Neural crest cell (in vitro differentiated cells): ENCODE data around the gene COX7A2L. TPM values are rescaled to one million over a fixed set of nuclear protein-coding genes. Genes with fewer than 3 reads are reported as not detected.

Source experiments
- DNase-seq: peaks from one replicate; pipeline ENCODE4 v3.0.0; 2021; ENCODE audit warnings: low read depth, mixed read lengths, low spot score
- H3K27ac Mint-ChIP-seq: one replicate; pipeline ENCODE4 v1.8.0; 2021; ENCODE audit warnings: mild to moderate bottlenecking, mixed read lengths; ENCODE audit not compliant: unreplicated experiment
- H3K27me3 Mint-ChIP-seq: 2 replicates; pipeline ENCODE4 v1.8.0; 2021; ENCODE audit warnings: low read depth, mild to moderate bottlenecking, mixed read lengths
- H3K36me3 Mint-ChIP-seq: 2 replicates; pipeline ENCODE4 v1.8.0; 2021; ENCODE audit warnings: low read depth, mild to moderate bottlenecking, mixed read lengths
- H3K4me1 Mint-ChIP-seq: 2 replicates; pipeline ENCODE4 v1.8.0; 2021; ENCODE audit warnings: mixed read lengths
- H3K4me3 Mint-ChIP-seq: one replicate; pipeline ENCODE4 v1.8.0; 2021; ENCODE audit warnings: mild to moderate bottlenecking, mixed read lengths
- H3K9me3 Mint-ChIP-seq: 2 replicates; pipeline ENCODE4 v1.8.0; 2021; ENCODE audit warnings: mixed read lengths
- CTCF ChIP-seq: fragments of 200-600 bp; sonication (generic); conservative IDR thresholded peaks from 2 replicates; pipeline ENCODE4 v1.5.0; 2021; ENCODE audit warnings: antibody characterized with exemption, mild to moderate bottlenecking
- total RNA-seq: library from RNA; stranded (reverse); gene quantifications from 2 replicates; pipeline ENCODE4 v1.2.1, GENCODE V29; 2021

COX7A2L gene
- total RNA-seq, 1 donor from 2014 or later: 94.4 TPM

GRCh38 chr2:42324949-42325348 lies 36.1 kb downstream of the COX7A2L start:
- no peaks in the 10 kb centered on the region for H3K9me3 Mint-ChIP-seq
- no peak for DNase-seq
- H3K36me3 Mint-ChIP-seq: peaks cover 4% of the 10 kb centered on the region
- H3K27ac Mint-ChIP-seq: no peak overlapping the region
- no peak for TF ChIP-seq CTCF
- H3K4me1 Mint-ChIP-seq: no peaks in the 10 kb centered on the region
- no peaks in the 10 kb centered on the region for H3K27me3 Mint-ChIP-seq
- H3K4me3 Mint-ChIP-seq: no peak overlapping the region

- H3K27ac Mint-ChIP-seq: no peak overlapping the region
- no peak overlapping the region for H3K4me3 Mint-ChIP-seq
- no peak for DNase-seq
- no peak for TF ChIP-seq CTCF
- H3K36me3 Mint-ChIP-seq: peaks cover 4% of the 10 kb centered on the region
- no peaks in the 10 kb centered on the region for H3K27me3 Mint-ChIP-seq
- H3K4me1 Mint-ChIP-seq: no peaks in the 10 kb centered on the region
- H3K9me3 Mint-ChIP-seq: no peaks in the 10 kb centered on the region
Measured at GRCh38 chr2:42324244-42324643, 36.8 kb downstream of the COX7A2L start.

- TF ChIP-seq CTCF: no peak
- DNase-seq: no peak
- Mint-ChIP-seq H3K4me1 (no peaks in the 10 kb centered on the region), H3K27me3 (no peaks in the 10 kb centered on the region), H3K4me3 (no peak overlapping the region), H3K36me3 (peaks cover 12% of the 10 kb centered on the region), H3K9me3 (no peaks in the 10 kb centered on the region), H3K27ac (no peak overlapping the region)
Measured at GRCh38 chr2:42321452-42322064, 39.5 kb downstream of the COX7A2L start.

GRCh38 chr2:42319265-42319664 lies 41.8 kb downstream of the COX7A2L start:
- H3K9me3 Mint-ChIP-seq: no peaks in the 10 kb centered on the region
- DNase-seq: no peak
- H3K27ac Mint-ChIP-seq: peak overlapping the region; percentile 54
- TF ChIP-seq CTCF: no peak
- peaks cover 5% of the 10 kb centered on the region for H3K4me1 Mint-ChIP-seq
- no peaks in the 10 kb centered on the region for H3K27me3 Mint-ChIP-seq
- H3K4me3 Mint-ChIP-seq: no peak overlapping the region
- peaks cover 12% of the 10 kb centered on the region for H3K36me3 Mint-ChIP-seq

DNA sequence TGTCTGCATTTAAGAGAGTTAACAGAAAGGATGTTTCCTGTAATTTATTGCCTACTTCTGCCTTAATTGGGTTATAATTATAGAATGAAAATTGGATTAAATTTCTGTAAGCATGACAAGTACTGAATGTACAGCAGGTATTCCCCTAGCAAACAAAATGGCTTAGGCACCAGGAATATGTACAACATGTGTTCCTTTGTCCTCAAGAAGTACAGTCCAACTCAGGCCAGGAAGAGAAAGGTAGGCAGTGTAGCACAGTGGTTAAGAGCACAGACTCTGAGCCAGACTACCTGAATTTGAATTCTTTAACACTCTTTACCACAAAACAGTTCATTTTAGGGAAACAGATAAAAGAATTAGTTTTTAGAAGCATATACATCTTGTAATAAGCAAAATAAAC lies 43.1 kb downstream of the COX7A2L start:
- DNase-seq: no peak
- no peaks in the 10 kb centered on the region for H3K27me3 Mint-ChIP-seq
- TF ChIP-seq CTCF: no peak
- peaks cover 12% of the 10 kb centered on the region for H3K36me3 Mint-ChIP-seq
- H3K4me1 Mint-ChIP-seq: peaks cover 5% of the 10 kb centered on the region
- H3K27ac Mint-ChIP-seq: no peak overlapping the region
- no peaks in the 10 kb centered on the region for H3K9me3 Mint-ChIP-seq
- H3K4me3 Mint-ChIP-seq: no peak overlapping the region
